ENCODE data around the gene CBR1.

CBR1 gene

GRCh38 chr21:36075171-36075570 is 5.3 kb downstream of the CBR1 start:
- H3K79me2 ChIP-seq (ENCODE audit: insufficient read depth, low read length), result no peaks in the 10 kb centered on the region
- H3K27me3 ChIP-seq (ENCODE audit: insufficient read depth, low read length, poor library complexity, severe bottlenecking), result no peaks in the 10 kb centered on the region
- H3F3A ChIP-seq (ENCODE audit: low read depth), result no peaks in the 10 kb centered on the region
- H2AFZ ChIP-seq (ENCODE audit: low read length), result no peak overlapping the region
- no peaks in the 10 kb centered on the region for H4K20me1 ChIP-seq (ENCODE audit: insufficient read depth, low read length, poor library complexity, severe bottlenecking)
- H3K9me3 ChIP-seq (ENCODE audit: insufficient read depth, low read depth, low read length), result no peaks in the 10 kb centered on the region
- H3K4me1 ChIP-seq (ENCODE audit: insufficient read depth, low read length, poor library complexity, severe bottlenecking), result no peaks in the 10 kb centered on the region
- no peaks in the 10 kb centered on the region for H3K9me2 ChIP-seq (replicated peaks; ENCODE audit: low read depth, low read length)
- no peak overlapping the region for H3K4me3 ChIP-seq (ENCODE audit: low read length, poor library complexity, severe bottlenecking)
- H3K36me3 ChIP-seq (ENCODE audit: insufficient read depth, low read length), result no peaks in the 10 kb centered on the region
- no peak overlapping the region for H3K4me2 ChIP-seq (ENCODE audit: low read depth, low read length, poor library complexity, severe bottlenecking)
- TF ChIP-seq CTCF (conservative IDR thresholded peaks at IDR 0.05; ENCODE audit: low read length) (no peak), EZH2phosphoT487 (IDR thresholded peaks at IDR 0.05; ENCODE audit: borderline replicate concordance) (no peak)
- no peak overlapping the region for H3K9ac ChIP-seq (ENCODE audit: low read depth, low read length, poor library complexity, severe bottlenecking)

GRCh38 chr21:36075953-36076352 is 6.1 kb downstream of the CBR1 start:
- Histone ChIP-seq H2AFZ (ENCODE audit: low read length) (no peak overlapping the region), H3K9me2 (replicated peaks; ENCODE audit: low read depth, low read length) (no peaks in the 10 kb centered on the region), H3K4me3 (ENCODE audit: low read length, poor library complexity, severe bottlenecking) (no peak overlapping the region), H3K36me3 (ENCODE audit: insufficient read depth, low read length) (no peaks in the 10 kb centered on the region), H3K9ac (ENCODE audit: low read depth, low read length, poor library complexity, severe bottlenecking) (no peak overlapping the region), H3K79me2 (ENCODE audit: insufficient read depth, low read length) (no peaks in the 10 kb centered on the region), H3F3A (ENCODE audit: low read depth) (no peaks in the 10 kb centered on the region), H3K27me3 (ENCODE audit: insufficient read depth, low read length, poor library complexity, severe bottlenecking) (no peaks in the 10 kb centered on the region), H3K9me3 (ENCODE audit: insufficient read depth, low read depth, low read length) (no peaks in the 10 kb centered on the region), H4K20me1 (ENCODE audit: insufficient read depth, low read length, poor library complexity, severe bottlenecking) (no peaks in the 10 kb centered on the region), H3K4me1 (ENCODE audit: insufficient read depth, low read length, poor library complexity, severe bottlenecking) (no peaks in the 10 kb centered on the region), H3K4me2 (ENCODE audit: low read depth, low read length, poor library complexity, severe bottlenecking) (no peak overlapping the region)
- no peak for TF ChIP-seq CTCF (conservative IDR thresholded peaks at IDR 0.05; ENCODE audit: low read length)
- no peak for TF ChIP-seq EZH2phosphoT487 (IDR thresholded peaks at IDR 0.05; ENCODE audit: borderline replicate concordance)

DNA sequence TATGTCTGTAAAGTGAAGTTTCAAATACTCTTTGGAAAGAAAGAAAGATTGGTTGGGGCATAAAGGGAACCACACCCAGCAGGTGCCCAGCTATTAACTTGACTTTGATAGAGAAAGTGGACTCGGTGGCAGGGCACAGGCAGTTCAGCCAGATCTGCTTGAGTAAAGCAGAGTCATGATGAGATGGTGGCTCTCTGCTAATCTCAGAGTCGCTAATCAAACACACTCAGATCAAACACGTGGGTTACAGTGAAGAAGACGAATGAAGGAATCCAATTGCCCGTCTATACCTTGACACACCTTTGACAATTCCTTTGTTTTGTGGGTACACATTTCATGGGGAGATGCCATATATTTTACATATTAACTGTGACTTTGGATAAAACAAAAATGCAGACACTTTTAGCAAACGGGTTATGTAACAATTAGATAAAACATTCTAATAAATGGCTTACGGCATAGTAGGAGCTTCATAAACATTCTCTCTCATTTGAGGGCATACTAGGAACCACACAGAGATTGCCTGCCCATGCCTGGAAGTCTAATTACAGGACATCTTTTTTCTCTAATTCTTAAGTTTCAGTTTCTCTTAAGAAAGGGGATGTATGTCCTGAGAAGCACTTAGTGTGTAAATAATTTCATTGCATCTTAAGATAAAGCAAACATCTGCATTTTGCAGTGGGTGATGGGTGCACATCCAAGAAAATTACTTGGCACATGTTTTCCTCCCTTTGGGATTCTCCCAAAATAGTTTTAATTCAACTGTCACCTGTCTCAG is 7.2 kb downstream of the CBR1 start:
- H3K9me3 ChIP-seq (ENCODE audit: insufficient read depth, low read depth, low read length), result no peaks in the 10 kb centered on the region
- peak overlapping the region; percentile 21 for H3K4me2 ChIP-seq (ENCODE audit: low read depth, low read length, poor library complexity, severe bottlenecking)
- H4K20me1 ChIP-seq (ENCODE audit: insufficient read depth, low read length, poor library complexity, severe bottlenecking), result no peaks in the 10 kb centered on the region
- no peaks in the 10 kb centered on the region for H3K4me1 ChIP-seq (ENCODE audit: insufficient read depth, low read length, poor library complexity, severe bottlenecking)
- H3F3A ChIP-seq (ENCODE audit: low read depth), result no peaks in the 10 kb centered on the region
- TF ChIP-seq CTCF (conservative IDR thresholded peaks at IDR 0.05; ENCODE audit: low read length) (no peak), EZH2phosphoT487 (IDR thresholded peaks at IDR 0.05; ENCODE audit: borderline replicate concordance) (no peak)
- no peak overlapping the region for H3K4me3 ChIP-seq (ENCODE audit: low read length, poor library complexity, severe bottlenecking)
- no peak overlapping the region for H3K9ac ChIP-seq (ENCODE audit: low read depth, low read length, poor library complexity, severe bottlenecking)
- H3K36me3 ChIP-seq (ENCODE audit: insufficient read depth, low read length), result no peaks in the 10 kb centered on the region
- no peaks in the 10 kb centered on the region for H3K79me2 ChIP-seq (ENCODE audit: insufficient read depth, low read length)
- H2AFZ ChIP-seq (ENCODE audit: low read length), result peak overlapping the region; percentile 29; the same call in 1 of the 2 replicates
- no peaks in the 10 kb centered on the region for H3K9me2 ChIP-seq (replicated peaks; ENCODE audit: low read depth, low read length)
- H3K27me3 ChIP-seq (ENCODE audit: insufficient read depth, low read length, poor library complexity, severe bottlenecking), result no peaks in the 10 kb centered on the region

Measured in Loucy (cell line).